Measurements from ENCODE around the gene REST. TPM values are rescaled to one million over a fixed set of nuclear protein-coding genes. Genes with fewer than 3 reads are reported as not detected.
A peak's percentile ranks its signal among the peaks of the same experiment; 100 is the strongest.
"Not testable (repeated sequence)": the region's sequence is repeated elsewhere in the genome, so short reads cannot be mapped to it uniquely, and the experiment has no call there.

Gene REST
- total RNA-seq, 1 experiment from 2014 or later, result 28.3 TPM

- Histone ChIP-seq H3K36me3 (ENCODE audit: low read depth) (no peaks in the 10 kb centered on the region), H4K20me1 (ENCODE audit: insufficient read depth) (no peaks in the 10 kb centered on the region), H3K9me2 (ENCODE audit: insufficient read depth) (no peaks in the 10 kb centered on the region), H3K9me3 (ENCODE audit: insufficient read depth, low read depth) (no peaks in the 10 kb centered on the region), H3K4me3 (no peak overlapping the region), H3K27ac (no peak overlapping the region), H3F3A (ENCODE audit: insufficient read depth, low read depth) (no peaks in the 10 kb centered on the region), H3K4me1 (replicated peaks; ENCODE audit: insufficient read depth) (peaks cover 8% of the 10 kb centered on the region; the same call in 1 of the 2 replicates), H3K4me2 (no peak overlapping the region), H3K79me2 (ENCODE audit: low read depth) (no peaks in the 10 kb centered on the region), H2AFZ (no peak overlapping the region), H3K27me3 (ENCODE audit: insufficient read depth, low read depth) (no peaks in the 10 kb centered on the region)
- CTCF ChIA-PET, result no interaction called here
- peak; percentile 38 to 75 for DNase-seq
- TF ChIP-seq CTCF (conservative IDR thresholded peaks at IDR 0.05) (no peak), EZH2 (IDR thresholded peaks at IDR 0.05; ENCODE audit: low read depth) (no peak)
- intact Hi-C loops (cut with micrococcal nuclease; ENCODE audit: unreplicated experiment), result no loop called here
- POLR2A ChIA-PET (ENCODE audit: unreplicated experiment), result no interaction called here
- BruUV-seq (replicated peaks), result no TSS peak
These were observed 29.6 kb downstream of the REST start for GRCh38 chr4:56937262-56937661.

GRCh38 chr4:56939826-56940225 is 32.1 kb downstream of the REST start:
- CTCF ChIA-PET; H3K36me3 ChIP-seq (ENCODE audit: low read depth); H3F3A ChIP-seq (ENCODE audit: insufficient read depth, low read depth); H3K4me3 ChIP-seq; H3K9me3 ChIP-seq (ENCODE audit: insufficient read depth, low read depth); H3K9me2 ChIP-seq (ENCODE audit: insufficient read depth); H3K27ac ChIP-seq; H2AFZ ChIP-seq; H3K4me1 ChIP-seq (replicated peaks; ENCODE audit: insufficient read depth); DNase-seq; BruUV-seq (replicated peaks); H3K4me2 ChIP-seq; H4K20me1 ChIP-seq (ENCODE audit: insufficient read depth); intact Hi-C loops (cut with micrococcal nuclease; ENCODE audit: unreplicated experiment); H3K79me2 ChIP-seq (ENCODE audit: low read depth); H3K27me3 ChIP-seq (ENCODE audit: insufficient read depth, low read depth): not testable (repeated sequence)
- POLR2A ChIA-PET (ENCODE audit: unreplicated experiment), result interaction anchor here (0.5 kb wide), 1 partner anchor 31 kb away, joined by 6 read pairs; no protein-coding TSS in a partner anchor

- H3K79me2 ChIP-seq (ENCODE audit: low read depth), result no peaks in the 10 kb centered on the region
- no peaks in the 10 kb centered on the region for H3F3A ChIP-seq (ENCODE audit: insufficient read depth, low read depth)
- peaks cover 8% of the 10 kb centered on the region; the same call in 1 of the 2 replicates for H3K4me1 ChIP-seq (replicated peaks; ENCODE audit: insufficient read depth)
- H2AFZ ChIP-seq, result no peak overlapping the region
- no peak for DNase-seq
- intact Hi-C loops (cut with micrococcal nuclease; ENCODE audit: unreplicated experiment), result no loop called here
- no peaks in the 10 kb centered on the region for H3K9me3 ChIP-seq (ENCODE audit: insufficient read depth, low read depth)
- H3K4me2 ChIP-seq, result no peak overlapping the region
- H3K27me3 ChIP-seq (ENCODE audit: insufficient read depth, low read depth), result no peaks in the 10 kb centered on the region
- TF ChIP-seq EZH2 (IDR thresholded peaks at IDR 0.05; ENCODE audit: low read depth) (no peak), CTCF (conservative IDR thresholded peaks at IDR 0.05) (no peak)
- H3K36me3 ChIP-seq (ENCODE audit: low read depth), result no peaks in the 10 kb centered on the region
- no peak overlapping the region for H3K4me3 ChIP-seq
- ChIA-PET CTCF (no interaction called here), POLR2A (ENCODE audit: unreplicated experiment) (no interaction called here)
- BruUV-seq (replicated peaks), result no TSS peak
- no peak overlapping the region for H3K27ac ChIP-seq
- H4K20me1 ChIP-seq (ENCODE audit: insufficient read depth), result no peaks in the 10 kb centered on the region
- H3K9me2 ChIP-seq (ENCODE audit: insufficient read depth), result no peaks in the 10 kb centered on the region
These were observed 32.7 kb downstream of the REST start for GRCh38 chr4:56940403-56940802.

- H3K79me2 ChIP-seq (ENCODE audit: low read depth), result no peaks in the 10 kb centered on the region
- no peak overlapping the region for H2AFZ ChIP-seq
- no peaks in the 10 kb centered on the region for H3F3A ChIP-seq (ENCODE audit: insufficient read depth, low read depth)
- no peaks in the 10 kb centered on the region for H3K36me3 ChIP-seq (ENCODE audit: low read depth)
- CTCF ChIA-PET, result no interaction called here
- no peak overlapping the region for H3K27ac ChIP-seq
- H3K9me3 ChIP-seq (ENCODE audit: insufficient read depth, low read depth), result no peaks in the 10 kb centered on the region
- no peak for DNase-seq
- POLR2A ChIA-PET (ENCODE audit: unreplicated experiment), result no interaction called here
- no peak overlapping the region for H3K4me2 ChIP-seq
- no peaks in the 10 kb centered on the region for H3K27me3 ChIP-seq (ENCODE audit: insufficient read depth, low read depth)
- no TSS peak for BruUV-seq (replicated peaks)
- no peaks in the 10 kb centered on the region for H3K9me2 ChIP-seq (ENCODE audit: insufficient read depth)
- no peaks in the 10 kb centered on the region for H4K20me1 ChIP-seq (ENCODE audit: insufficient read depth)
- intact Hi-C loops (cut with micrococcal nuclease; ENCODE audit: unreplicated experiment), result no loop called here
- no peak overlapping the region for H3K4me3 ChIP-seq
- H3K4me1 ChIP-seq (replicated peaks; ENCODE audit: insufficient read depth), result peaks cover 8% of the 10 kb centered on the region; the same call in 1 of the 2 replicates
- no peak for TF ChIP-seq CTCF (conservative IDR thresholded peaks at IDR 0.05)
These were observed 33.3 kb downstream of the REST start for GRCh38 chr4:56940971-56941370.
